ENCODE measurements around the gene OTULINL. TPM values are rescaled to one million over a fixed set of nuclear protein-coding genes. Genes with fewer than 3 reads are reported as not detected.

The OTULINL gene
- total RNA-seq, 1 donor from 2014 or later, result 0.73 TPM

GRCh38 chr5:14557791-14558415 is 23.7 kb upstream of the OTULINL start:
- Mint-ChIP-seq H3K36me3 (ENCODE audit: unreplicated experiment) (no peaks in the 10 kb centered on the region), H3K27ac (ENCODE audit: unreplicated experiment) (no peak overlapping the region), H3K9me3 (ENCODE audit: unreplicated experiment) (no peaks in the 10 kb centered on the region)

GRCh38 chr5:14560091-14560595 is 21.4 kb upstream of the OTULINL start:
- peaks cover 23% of the 10 kb centered on the region for H3K27me3 Mint-ChIP-seq (ENCODE audit: unreplicated experiment)
- no peaks in the 10 kb centered on the region for H3K36me3 Mint-ChIP-seq (ENCODE audit: unreplicated experiment)
- H3K4me3 Mint-ChIP-seq (ENCODE audit: unreplicated experiment), result no peak overlapping the region
- DNase-seq (ENCODE audit: extremely low spot score, unreplicated experiment), result no peak
- H3K4me1 Mint-ChIP-seq (ENCODE audit: unreplicated experiment), result peaks cover 7% of the 10 kb centered on the region
- TF ChIP-seq CTCF (IDR thresholded peaks at IDR 0.05), result no peak
- H3K27ac Mint-ChIP-seq (ENCODE audit: unreplicated experiment), result no peak overlapping the region
- no peaks in the 10 kb centered on the region for H3K9me3 Mint-ChIP-seq (ENCODE audit: unreplicated experiment)

More at GRCh38 chr5:14557791-14558415, 23.7 kb upstream of the OTULINL start:
- DNase-seq (ENCODE audit: extremely low spot score, unreplicated experiment), result no peak
- no peak overlapping the region for H3K4me3 Mint-ChIP-seq (ENCODE audit: unreplicated experiment)
- H3K27me3 Mint-ChIP-seq (ENCODE audit: unreplicated experiment), result peaks cover 30% of the 10 kb centered on the region
- H3K4me1 Mint-ChIP-seq (ENCODE audit: unreplicated experiment), result peaks cover 7% of the 10 kb centered on the region
- no peak for TF ChIP-seq CTCF (IDR thresholded peaks at IDR 0.05)

GRCh38 chr5:14561741-14562140 is 19.9 kb upstream of the OTULINL start:
- no peak overlapping the region for H3K4me3 Mint-ChIP-seq (ENCODE audit: unreplicated experiment)
- no peak overlapping the region for H3K27ac Mint-ChIP-seq (ENCODE audit: unreplicated experiment)
- peak; percentile 56 for DNase-seq (ENCODE audit: extremely low spot score, unreplicated experiment)
- no peak for TF ChIP-seq CTCF (IDR thresholded peaks at IDR 0.05)
- H3K27me3 Mint-ChIP-seq (ENCODE audit: unreplicated experiment), result peaks cover 30% of the 10 kb centered on the region
- no peaks in the 10 kb centered on the region for H3K9me3 Mint-ChIP-seq (ENCODE audit: unreplicated experiment)
- H3K4me1 Mint-ChIP-seq (ENCODE audit: unreplicated experiment), result peaks cover 7% of the 10 kb centered on the region
- H3K36me3 Mint-ChIP-seq (ENCODE audit: unreplicated experiment), result no peaks in the 10 kb centered on the region

- no peaks in the 10 kb centered on the region for H3K9me3 Mint-ChIP-seq (ENCODE audit: unreplicated experiment)
- no peaks in the 10 kb centered on the region for H3K36me3 Mint-ChIP-seq (ENCODE audit: unreplicated experiment)
- H3K27me3 Mint-ChIP-seq (ENCODE audit: unreplicated experiment), result peaks cover 57% of the 10 kb centered on the region
Observed at GRCh38 chr5:14568333-14568732, 13.3 kb upstream of the OTULINL start.

More at GRCh38 chr5:14568333-14568732, 13.3 kb upstream of the OTULINL start:
- no peak for DNase-seq (ENCODE audit: extremely low spot score, unreplicated experiment)
- Mint-ChIP-seq H3K4me3 (ENCODE audit: unreplicated experiment) (no peak overlapping the region), H3K27ac (ENCODE audit: unreplicated experiment) (no peak overlapping the region), H3K4me1 (ENCODE audit: unreplicated experiment) (no peaks in the 10 kb centered on the region)
- TF ChIP-seq CTCF (IDR thresholded peaks at IDR 0.05), result no peak
